CD4-positive, alpha-beta T cell treated with Interleukin-6 for 4 hours (primary cell): Measurements from ENCODE around the gene ARSD.
"Not testable (repeated sequence)": the region's sequence is repeated elsewhere in the genome, so short reads cannot be mapped to it uniquely, and the experiment has no call there.

Experiments used
- DNase-seq: peaks from one replicate; pipeline ENCODE4 v3.0.0-alpha.2; 2020; ENCODE audit warnings: mixed read lengths

ARSD gene

DNA sequence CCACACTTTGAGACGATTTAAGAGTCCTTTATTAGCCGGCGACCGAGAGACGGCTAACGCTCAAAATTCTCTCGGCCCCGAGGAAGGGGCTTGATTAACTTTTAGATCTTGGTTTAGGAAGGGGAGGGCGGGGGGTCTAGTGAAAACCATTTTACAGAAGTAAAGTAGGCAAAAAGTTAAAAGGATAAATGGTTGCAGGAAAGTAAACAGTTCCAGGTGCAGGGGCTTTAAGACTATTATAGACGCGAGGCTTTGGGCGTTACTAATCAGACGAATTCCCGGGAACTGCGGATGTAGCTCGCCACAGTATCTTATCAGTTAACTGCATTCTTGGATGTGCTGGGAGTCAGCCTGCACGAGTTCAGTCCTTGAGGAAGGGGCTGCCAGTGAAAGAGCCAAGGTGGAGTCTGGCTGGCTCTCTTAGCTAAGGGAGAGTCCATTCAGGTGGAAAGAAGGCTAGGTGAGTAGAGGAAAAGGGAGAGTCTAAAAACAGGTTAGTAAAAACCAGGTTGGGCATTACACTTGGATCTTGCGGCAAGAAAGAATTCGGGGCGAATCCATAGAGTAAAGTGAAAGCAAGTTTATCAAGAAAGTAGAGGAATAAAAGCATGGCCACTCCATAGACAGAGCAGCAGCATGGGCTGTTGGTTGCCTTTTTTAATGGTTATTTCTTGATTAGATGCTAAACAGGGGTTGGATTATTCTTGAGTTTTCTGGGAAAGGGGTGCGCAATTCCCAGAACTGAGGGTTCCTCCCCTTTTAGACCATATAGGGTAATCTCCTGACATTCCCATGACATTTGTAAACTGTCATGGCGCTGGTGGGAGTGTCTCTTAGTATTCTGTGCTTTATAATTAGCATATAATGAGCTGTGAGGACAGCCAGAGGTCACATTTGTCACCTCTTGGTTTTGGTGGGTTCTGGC is 38.3 kb downstream of the ARSD start:
- DNase-seq, result not testable (repeated sequence)

DNA sequence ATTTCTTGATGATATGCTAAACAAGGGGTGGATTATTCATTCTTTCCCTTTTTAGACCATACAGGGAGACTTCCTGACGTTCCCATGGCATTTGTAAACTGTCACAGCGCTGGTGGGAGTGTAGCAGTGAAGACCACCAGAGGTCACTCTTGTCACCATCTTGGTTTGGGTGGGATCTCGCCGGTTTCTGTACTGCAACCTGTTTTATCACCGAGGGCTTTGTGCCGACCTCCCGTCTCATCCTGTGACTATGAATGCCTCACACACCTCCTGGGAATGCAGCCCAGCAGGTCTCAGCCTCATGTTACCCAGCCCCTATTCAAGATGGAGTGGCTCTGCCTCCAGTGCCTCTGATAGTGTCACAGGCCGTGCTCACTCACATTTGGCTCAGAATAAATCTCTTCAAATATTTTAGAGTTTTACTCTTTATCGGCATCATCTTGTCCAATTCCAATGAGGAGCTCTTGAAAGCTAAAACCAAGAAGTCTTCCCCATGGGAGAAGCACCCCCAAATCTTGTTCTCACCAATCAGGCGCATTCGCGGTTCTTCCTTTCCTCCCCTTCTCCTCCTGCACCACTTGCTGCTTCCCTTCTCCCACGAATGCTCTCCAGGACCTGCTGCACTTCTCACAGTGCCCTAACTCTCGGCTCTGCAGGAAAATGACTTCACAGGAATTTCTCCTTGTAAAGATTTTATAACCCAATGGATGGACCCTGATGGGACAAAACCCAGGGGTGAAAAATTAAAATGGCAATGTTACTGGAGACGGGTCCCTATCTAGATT is 39.2 kb downstream of the ARSD start:
- not testable (repeated sequence) for DNase-seq

GRCh38 chrX:2889045-2889605 is 40.0 kb downstream of the ARSD start:
- no peak for DNase-seq

- DNase-seq, result no peak
Observed at GRCh38 chrX:2888309-2888708, 40.8 kb downstream of the ARSD start.

- no peak for DNase-seq
Observed at GRCh38 chrX:2883770-2884169, 45.4 kb downstream of the ARSD start.

- no peak for DNase-seq
Observed at GRCh38 chrX:2879670-2880069, 49.5 kb downstream of the ARSD start.

GRCh38 chrX:2878563-2878962 is 50.6 kb downstream of the ARSD start:
- DNase-seq, result no peak

GRCh38 chrX:2875798-2876399 is 53.2 kb downstream of the ARSD start:
- no peak for DNase-seq

DNA sequence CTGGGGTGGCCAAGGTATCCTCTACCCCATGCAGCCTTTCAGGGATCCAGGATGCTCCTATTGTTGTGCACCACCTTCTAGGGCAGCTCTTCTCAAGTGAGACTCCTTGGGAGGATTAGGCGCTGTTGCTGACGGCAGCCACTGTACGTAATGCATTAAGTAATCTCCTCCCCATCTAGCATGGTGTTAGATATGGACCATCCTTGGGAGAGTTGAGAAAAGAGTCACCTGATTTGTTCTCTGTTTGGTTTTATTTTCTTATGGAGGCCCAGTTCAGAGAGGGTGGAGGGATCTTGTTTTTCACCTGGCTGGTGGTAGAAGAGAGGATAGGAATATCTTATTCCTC is 54.0 kb downstream of the ARSD start:
- DNase-seq, result no peak

- DNase-seq, result no peak
Observed at GRCh38 chrX:2874222-2875135, 54.7 kb downstream of the ARSD start.

DNA sequence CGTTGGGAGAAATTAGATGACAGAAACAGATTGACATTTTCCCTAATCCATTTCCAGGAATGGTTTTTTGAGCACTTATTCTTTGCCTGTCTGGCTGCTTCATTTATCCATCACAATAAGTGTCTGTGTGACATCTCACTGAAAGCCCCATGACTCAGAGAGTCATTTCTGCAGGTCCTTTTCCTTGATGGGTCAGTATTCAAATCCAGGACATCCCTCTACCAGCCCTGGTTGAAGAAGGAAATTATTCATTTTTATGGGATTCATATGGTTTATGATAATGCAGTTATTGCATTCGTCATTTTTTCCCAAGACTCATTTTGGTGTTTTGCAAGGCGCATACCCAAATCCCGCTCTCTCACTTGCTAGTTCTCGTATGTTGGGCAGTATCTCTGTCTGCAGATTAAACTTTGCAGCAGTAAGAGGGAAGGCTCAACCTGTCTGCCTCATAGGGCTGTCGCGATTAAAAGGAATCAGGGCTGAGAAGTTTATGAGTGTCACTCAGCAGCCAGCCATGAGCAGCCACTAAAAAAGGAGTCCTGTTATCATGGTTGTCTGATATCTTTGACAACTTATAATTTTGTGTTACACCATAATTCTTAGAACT is 56.4 kb downstream of the ARSD start:
- DNase-seq, result no peak

DNA sequence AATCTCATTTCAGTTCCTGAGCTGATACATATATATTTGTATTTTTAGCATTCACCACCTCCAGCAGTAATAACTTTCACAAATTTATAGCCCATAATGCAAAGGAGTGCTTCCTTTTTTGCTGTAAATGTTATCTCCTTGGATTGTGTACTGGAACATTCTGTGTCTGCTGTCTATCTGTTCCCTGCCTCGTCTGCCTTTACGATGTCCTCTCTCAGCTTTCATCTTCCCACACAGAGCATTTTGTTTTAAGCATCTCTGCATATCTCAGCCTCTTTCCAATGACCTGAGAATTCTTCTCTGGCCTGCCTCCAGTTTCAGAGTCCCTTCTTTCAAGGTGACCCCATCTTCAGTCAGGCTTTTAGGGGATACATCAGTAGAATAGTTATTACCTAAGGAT is 57.3 kb downstream of the ARSD start:
- DNase-seq, result no peak

- DNase-seq, result no peak
Observed at GRCh38 chrX:2870650-2871049, 58.5 kb downstream of the ARSD start.

DNA sequence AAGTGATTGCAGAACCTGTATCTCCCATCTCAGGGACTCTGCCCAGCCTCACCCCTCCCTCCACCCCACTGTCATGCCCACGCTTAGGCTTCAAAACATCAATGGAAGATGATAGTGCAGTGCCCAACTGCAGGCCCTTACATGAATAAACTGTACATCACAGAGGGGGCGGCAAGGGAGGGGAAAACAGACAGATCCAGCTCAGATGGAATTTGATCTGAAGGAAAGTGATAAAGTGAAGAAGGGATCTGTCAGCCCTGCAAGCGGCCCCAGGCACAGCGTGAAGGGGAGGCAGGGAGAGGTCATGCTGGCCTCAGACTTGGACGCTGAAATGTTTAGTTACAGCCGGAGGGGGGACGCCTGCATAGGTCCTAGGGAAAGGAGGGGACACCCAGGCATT is 61.9 kb downstream of the ARSD start:
- no peak for DNase-seq

DNA sequence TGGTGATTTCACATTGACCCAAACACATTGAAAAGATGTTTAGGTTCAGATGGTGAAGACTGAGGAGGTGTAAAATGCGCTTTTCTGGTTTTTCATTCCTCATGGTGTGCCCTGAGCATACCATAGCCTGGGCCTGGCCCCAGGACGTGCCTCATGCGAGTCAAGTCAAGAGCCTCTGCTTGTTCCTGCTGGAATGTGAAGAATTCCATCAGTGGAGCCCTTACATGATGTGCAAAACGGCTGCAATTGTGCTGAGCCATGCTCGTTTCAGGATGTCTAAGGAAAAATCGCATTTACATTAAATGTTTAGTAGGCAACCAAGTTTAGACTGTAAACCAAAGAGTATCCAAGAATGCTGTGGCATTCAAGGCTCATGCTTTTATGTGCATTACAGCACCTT is 65.5 kb downstream of the ARSD start:
- no peak for DNase-seq

DNA sequence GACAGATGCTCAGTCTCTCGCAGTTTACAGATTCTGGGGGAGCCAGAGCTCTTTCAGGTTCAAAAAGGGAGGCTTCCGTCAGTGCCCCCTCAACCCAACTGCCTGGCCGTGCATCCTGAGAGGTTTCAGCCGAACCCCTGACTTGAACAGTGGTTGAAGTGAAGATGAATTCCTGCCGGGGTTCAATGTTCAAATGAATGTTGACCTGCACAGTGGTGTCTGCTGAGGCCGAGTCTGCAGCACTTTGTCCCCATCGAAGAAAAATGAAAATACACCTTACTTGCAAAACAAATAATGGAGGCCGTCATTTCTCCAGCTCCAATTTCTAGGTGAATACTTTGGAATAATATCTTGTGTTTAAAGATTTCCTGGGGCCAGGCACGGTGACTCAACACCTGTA is 66.7 kb downstream of the ARSD start:
- DNase-seq, result no peak

DNA sequence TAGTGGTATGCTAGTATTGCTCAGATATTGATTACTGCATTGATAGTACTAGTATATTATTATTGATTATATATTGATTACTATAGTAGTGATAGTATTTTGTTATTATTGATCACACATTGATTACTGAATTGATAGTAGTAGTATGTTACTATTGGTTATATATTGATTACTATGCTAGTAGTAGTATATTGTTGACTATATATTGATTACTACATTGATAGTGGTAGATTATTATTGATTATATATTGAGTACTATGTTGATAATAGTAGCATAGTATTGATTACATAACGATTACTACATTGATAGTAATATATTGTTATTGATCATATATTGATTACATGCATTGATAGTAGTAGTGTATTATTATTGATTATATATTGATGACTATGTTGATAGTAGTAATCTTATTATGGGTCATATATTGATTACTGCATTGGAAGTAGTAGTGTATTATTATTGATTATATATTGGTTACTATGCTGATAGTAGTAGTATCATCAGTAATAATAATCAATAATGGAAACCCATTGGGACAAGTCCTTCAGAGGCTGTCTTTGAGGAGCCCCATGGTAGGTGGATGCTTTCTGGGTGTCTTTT is 69.8 kb downstream of the ARSD start:
- DNase-seq, result no peak

DNA sequence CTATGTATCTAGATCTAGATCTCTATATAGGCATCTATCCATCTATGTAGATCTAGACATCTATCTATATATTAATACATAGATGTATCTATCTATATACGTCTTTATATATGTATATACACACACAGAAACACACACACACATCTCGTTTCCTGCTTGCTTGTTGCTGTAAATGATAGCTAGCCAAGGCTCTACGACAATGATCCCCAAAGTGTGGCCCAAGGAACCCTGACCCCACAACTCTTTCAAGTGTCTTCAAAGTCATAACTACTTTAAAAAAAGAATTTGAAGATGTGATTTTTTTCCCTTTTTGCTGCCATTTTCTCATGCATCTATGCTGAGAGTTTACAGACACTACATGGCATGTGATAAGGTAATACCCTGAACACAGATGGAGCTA is 71.6 kb downstream of the ARSD start:
- DNase-seq, result no peak

- DNase-seq, result no peak
Observed at GRCh38 chrX:2855761-2856160, 73.4 kb downstream of the ARSD start.

- DNase-seq, result no peak
Observed at GRCh38 chrX:2854918-2855317, 74.2 kb downstream of the ARSD start.
